Activated naive CD4-positive, alpha-beta T cell treated with anti-CD3 and anti-CD28 coated beads for 36 hours (primary cell): ENCODE results near the gene ALKBH8. TPM values are rescaled to one million over a fixed set of nuclear protein-coding genes. Genes with fewer than 3 reads are reported as not detected.
"Not testable (repeated sequence)": the region's sequence is repeated elsewhere in the genome, so short reads cannot be mapped to it uniquely, and the experiment has no call there.

Experiments used
- CTCF ChIA-PET: fragments of 350-600 bp; sonication (Branson Sonifier 250); formaldehyde crosslinking; loops from one replicate; lab custom pipeline; 2021; ENCODE audit warnings: antibody characterized with exemption; lab: Charles Lee
- DNase-seq: peaks from one replicate; pipeline ENCODE4 v3.0.0-alpha.2; 2020
- H3K27ac Mint-ChIP-seq: one replicate; pipeline ENCODE4 v1.8.0; 2021; ENCODE audit warnings: mild to moderate bottlenecking, mixed read lengths
- H3K27me3 Mint-ChIP-seq: one replicate; pipeline ENCODE4 v1.8.0; 2021; ENCODE audit warnings: low read depth, mixed read lengths
- H3K36me3 Mint-ChIP-seq: one replicate; pipeline ENCODE4 v1.8.0; 2021; ENCODE audit warnings: low read depth, mixed read lengths
- H3K4me1 Mint-ChIP-seq: one replicate; pipeline ENCODE4 v1.8.0; 2021; ENCODE audit warnings: low read depth, mixed read lengths
- H3K4me3 Mint-ChIP-seq: one replicate; pipeline ENCODE4 v1.8.0; 2021; ENCODE audit warnings: mild to moderate bottlenecking, moderate library complexity, mixed read lengths
- H3K9me3 Mint-ChIP-seq: one replicate; pipeline ENCODE4 v1.8.0; 2021; ENCODE audit warnings: mixed read lengths
- intact Hi-C: fragments of 100-400 bp; cut with micrococcal nuclease; formaldehyde crosslinking; loops from one replicate; pipeline ENCODE4 v1.15.1; 2023
- total RNA-seq, 2 experiments: library from RNA; stranded (reverse); gene quantifications; one replicate each; pipeline ENCODE4 v1.2.3, GENCODE V29; 2021

The ALKBH8 gene
- total RNA-seq, 2 experiments from 2014 or later = 10.1 to 12.2 TPM

DNA sequence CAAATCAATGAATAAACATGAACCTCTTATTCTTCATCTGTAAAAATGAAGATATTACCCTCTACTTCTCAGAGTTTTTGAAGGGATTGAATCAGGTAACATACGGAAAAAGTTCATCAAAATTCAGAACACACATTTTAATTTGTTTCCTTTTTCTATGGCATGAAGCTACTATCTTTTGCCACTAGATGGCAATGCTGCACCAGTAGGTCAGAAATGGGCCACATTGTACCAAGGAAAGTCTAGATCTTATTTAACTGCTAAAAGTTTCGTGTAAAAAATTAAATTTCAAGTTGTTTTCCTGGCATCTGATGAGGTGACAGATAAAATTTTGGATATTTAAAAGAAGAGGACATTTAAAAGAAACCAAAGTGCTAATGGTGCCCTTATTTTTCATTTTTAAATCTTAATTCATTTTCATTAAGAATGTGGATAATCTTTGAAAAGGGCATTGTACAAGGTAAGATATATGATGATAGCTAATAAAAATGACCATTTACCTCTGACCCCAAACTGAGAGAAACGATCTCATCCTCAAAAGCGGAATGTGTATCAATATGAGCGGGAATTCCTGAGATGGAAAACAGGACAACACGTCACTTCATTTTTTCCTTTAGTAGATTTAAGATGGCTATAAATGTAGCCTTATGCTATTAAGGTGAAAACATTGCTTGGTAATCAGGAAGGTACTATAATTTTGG lies 16.1 kb downstream of the ALKBH8 start:
- intact Hi-C loops = loop anchor here (1.0 to 5.0 kb wide), 5 partner anchors 14 to 222 kb away; partner anchors contain the start of genes CWF19L2 and ELMOD1
- DNase-seq = peak; percentile 55
- Mint-ChIP-seq H3K4me1 (peaks cover 6% of the 10 kb centered on the region), H3K27ac (no peak overlapping the region), H3K27me3 (no peaks in the 10 kb centered on the region), H3K9me3 (no peaks in the 10 kb centered on the region), H3K4me3 (no peak overlapping the region), H3K36me3 (peaks cover 16% of the 10 kb centered on the region)
- CTCF ChIA-PET = interaction anchor here (0.6 to 7.3 kb wide), 18 partner anchors 8 to 316 kb away, joined by 3 to 62 read pairs (median 5); partner anchors contain the start of gene CWF19L2

DNA sequence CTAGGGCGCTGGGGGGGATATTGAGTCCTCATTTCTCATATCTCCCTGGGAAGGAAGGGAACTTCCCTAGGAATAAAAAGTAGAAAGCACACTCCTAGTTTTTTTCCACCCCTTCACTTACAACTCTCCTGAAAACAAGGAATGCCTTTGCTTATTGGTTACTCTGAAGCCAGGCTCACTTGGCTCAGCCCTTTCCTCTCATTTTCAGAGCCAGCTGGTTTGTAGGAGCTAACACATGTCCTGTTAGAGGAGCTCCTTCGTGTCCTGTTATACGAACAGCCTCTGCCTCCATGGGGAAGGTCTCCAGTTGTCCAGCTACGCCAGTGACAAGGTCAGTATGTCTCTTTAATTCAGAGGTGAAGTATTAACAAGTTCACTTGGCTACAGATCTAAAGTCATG lies 17.6 kb downstream of the ALKBH8 start:
- intact Hi-C loops = loop anchor here (5.0 kb wide), 2 partner anchors 44 to 91 kb away; partner anchors contain the start of genes CWF19L2 and ELMOD1
- H3K36me3 Mint-ChIP-seq = peaks cover 8% of the 10 kb centered on the region
- no peak for DNase-seq
- H3K4me3 Mint-ChIP-seq = no peak overlapping the region
- H3K4me1 Mint-ChIP-seq = peaks cover 6% of the 10 kb centered on the region
- CTCF ChIA-PET = interaction anchor here (0.6 to 7.3 kb wide), 8 partner anchors 8 to 317 kb away, joined by 3 to 62 read pairs (median 5); no protein-coding TSS in a partner anchor
- no peak overlapping the region for H3K27ac Mint-ChIP-seq
- H3K27me3 Mint-ChIP-seq = no peaks in the 10 kb centered on the region
- no peaks in the 10 kb centered on the region for H3K9me3 Mint-ChIP-seq

DNA sequence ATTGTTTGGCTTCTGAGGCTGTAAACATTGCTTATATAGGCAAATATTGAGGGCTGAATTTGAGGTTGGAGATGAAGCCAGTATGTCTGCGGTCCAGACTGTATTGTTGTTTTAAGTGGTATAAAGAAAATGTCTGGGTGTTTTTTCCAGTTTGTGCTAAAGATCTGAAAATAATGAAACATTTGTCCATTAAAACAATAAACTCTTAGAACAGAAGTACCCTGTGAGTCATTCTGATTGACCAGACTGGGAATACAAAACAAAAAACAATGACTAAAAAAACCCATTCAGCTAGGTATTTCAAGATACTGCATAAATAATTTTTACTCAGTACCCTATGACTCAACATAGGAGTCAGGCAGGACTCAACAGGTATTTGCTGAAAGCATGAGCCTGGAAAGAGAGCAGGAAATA lies 20.4 kb downstream of the ALKBH8 start:
- Mint-ChIP-seq H3K27ac (no peak overlapping the region), H3K27me3 (no peaks in the 10 kb centered on the region), H3K36me3 (peaks cover 9% of the 10 kb centered on the region), H3K4me1 (peaks cover 8% of the 10 kb centered on the region), H3K4me3 (no peak overlapping the region), H3K9me3 (no peaks in the 10 kb centered on the region)
- DNase-seq = no peak
- CTCF ChIA-PET = interaction anchor here (7.3 kb wide), 1 partner anchor 144 kb away, joined by 62 read pairs; no protein-coding TSS in a partner anchor
- intact Hi-C loops = loop anchor here (5.0 kb wide), 2 partner anchors 47 to 88 kb away; partner anchors contain the start of genes CWF19L2 and ELMOD1

DNA sequence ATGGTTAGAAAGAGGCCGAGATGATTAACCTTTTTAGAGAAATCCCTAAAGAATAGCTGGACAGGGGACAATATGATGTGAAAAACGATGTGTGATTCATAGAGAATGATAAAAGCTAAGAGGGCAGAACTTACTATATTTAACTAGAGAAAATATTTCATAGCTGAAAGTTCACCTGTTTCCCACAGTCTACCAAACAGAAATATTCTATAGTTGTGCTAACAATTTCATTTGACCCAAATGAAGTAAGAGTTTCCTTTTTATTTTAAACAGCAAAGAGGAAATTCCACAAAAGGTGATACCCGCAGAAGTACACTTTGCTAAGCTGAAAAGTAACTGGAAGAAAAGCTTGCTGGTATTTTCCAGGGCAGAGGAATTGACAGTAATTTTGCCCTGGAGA lies 26.7 kb downstream of the ALKBH8 start:
- CTCF ChIA-PET = interaction anchor here (0.8 to 4.3 kb wide), 2 partner anchors 11 to 151 kb away, joined by 3 to 16 read pairs; no protein-coding TSS in a partner anchor
- peaks cover 35% of the 10 kb centered on the region for H3K36me3 Mint-ChIP-seq

DNA sequence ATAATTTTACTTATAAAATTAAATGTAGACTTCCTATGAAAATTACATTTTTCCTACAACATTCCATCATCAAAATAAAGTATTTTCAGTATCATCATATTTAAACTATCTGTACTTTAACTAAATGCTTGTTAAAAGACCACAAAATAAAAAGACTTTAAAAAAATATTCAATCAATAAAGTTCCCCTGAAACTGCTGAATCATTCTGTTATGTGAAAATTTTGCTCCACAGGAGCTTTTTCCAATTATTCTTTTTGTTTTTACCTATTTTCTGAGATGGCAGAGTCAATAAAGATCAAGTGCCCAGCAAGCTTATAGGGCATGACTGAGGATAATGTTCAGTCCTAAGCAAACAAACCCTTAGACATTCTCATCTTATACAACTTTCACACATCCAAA lies 27.3 kb downstream of the ALKBH8 start:
- H3K9me3 Mint-ChIP-seq = no peaks in the 10 kb centered on the region
- no peak overlapping the region for H3K27ac Mint-ChIP-seq
- peaks cover 35% of the 10 kb centered on the region for H3K36me3 Mint-ChIP-seq
- DNase-seq = no peak
- H3K4me1 Mint-ChIP-seq = peaks cover 2% of the 10 kb centered on the region
- no peaks in the 10 kb centered on the region for H3K27me3 Mint-ChIP-seq
- CTCF ChIA-PET = interaction anchor here (0.7 to 4.3 kb wide), 4 partner anchors 11 to 665 kb away, joined by 3 to 16 read pairs (median 4); no protein-coding TSS in a partner anchor
- intact Hi-C loops = no loop called here
- H3K4me3 Mint-ChIP-seq = no peak overlapping the region

More for the DNA sequence above, 26.7 kb downstream of the ALKBH8 start:
- intact Hi-C loops = no loop called here
- DNase-seq = no peak
- H3K27me3 Mint-ChIP-seq = no peaks in the 10 kb centered on the region
- H3K4me3 Mint-ChIP-seq = no peak overlapping the region
- H3K27ac Mint-ChIP-seq = no peak overlapping the region
- H3K9me3 Mint-ChIP-seq = no peaks in the 10 kb centered on the region
- H3K4me1 Mint-ChIP-seq = peaks cover 2% of the 10 kb centered on the region

DNA sequence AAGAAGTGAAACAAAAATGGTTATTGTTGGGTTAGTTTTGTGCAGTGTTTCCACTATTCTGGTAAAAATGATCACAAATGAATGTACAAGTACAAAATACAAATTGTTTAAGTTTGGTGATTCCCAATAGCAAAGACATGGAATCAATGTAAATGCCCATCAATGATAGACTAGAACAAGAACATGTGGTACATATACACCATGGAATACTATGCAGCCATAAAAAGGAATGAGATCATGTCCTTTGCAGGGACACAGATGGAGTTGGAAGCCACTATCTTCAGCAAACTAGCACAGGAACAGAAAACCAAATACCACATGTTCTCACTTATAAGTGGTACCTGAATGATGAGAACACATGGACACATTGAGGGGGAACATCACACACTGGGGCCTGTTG lies 28.4 kb downstream of the ALKBH8 start:
- H3K9me3 Mint-ChIP-seq, H3K4me1 Mint-ChIP-seq, DNase-seq, H3K4me3 Mint-ChIP-seq, intact Hi-C loops, H3K27ac Mint-ChIP-seq, H3K27me3 Mint-ChIP-seq, CTCF ChIA-PET: not testable (repeated sequence)
- H3K36me3 Mint-ChIP-seq = peaks cover 35% of the 10 kb centered on the region

DNA sequence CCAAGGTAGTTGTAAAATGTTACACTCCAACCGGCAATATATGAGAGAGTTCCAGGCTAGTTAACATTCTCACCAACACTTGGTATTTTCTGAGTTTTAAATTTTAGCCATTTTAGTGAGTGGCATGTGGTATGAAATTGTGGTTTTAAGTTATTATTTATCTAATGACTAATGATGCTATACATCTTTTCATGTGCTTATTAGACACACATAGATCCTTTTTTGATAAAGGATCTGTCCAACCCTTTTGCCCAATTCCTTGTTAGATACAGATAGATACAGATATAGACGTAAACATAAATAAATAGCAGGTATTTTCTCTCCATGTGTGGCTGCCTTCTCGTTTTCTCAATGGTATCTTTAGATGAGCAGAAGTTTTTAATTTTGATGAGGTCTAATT lies 39.3 kb downstream of the ALKBH8 start:
- CTCF ChIA-PET = no interaction called here
- H3K27ac Mint-ChIP-seq = no peak overlapping the region
- no peaks in the 10 kb centered on the region for H3K9me3 Mint-ChIP-seq
- no peak for DNase-seq
- H3K27me3 Mint-ChIP-seq = no peaks in the 10 kb centered on the region
- intact Hi-C loops = no loop called here
- peaks cover 36% of the 10 kb centered on the region for H3K36me3 Mint-ChIP-seq
- H3K4me3 Mint-ChIP-seq = no peak overlapping the region
- no peaks in the 10 kb centered on the region for H3K4me1 Mint-ChIP-seq

DNA sequence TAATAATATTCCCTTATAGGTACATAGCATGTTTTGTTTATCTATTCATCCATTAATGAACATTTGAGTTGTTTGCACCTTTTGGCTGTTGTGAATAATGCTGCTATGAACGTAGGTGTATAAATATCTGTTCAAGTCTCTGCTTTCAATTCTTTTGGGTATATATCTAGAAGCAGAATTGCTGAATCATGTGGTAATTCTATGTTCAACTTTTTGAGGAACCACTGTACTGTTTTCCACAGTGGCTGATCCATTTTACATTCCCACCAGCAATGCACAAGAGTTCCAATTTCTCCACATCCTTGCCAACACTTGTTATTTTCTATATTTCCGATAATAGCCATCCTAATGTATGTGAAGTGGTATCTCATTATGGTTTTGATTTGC lies 56.7 kb downstream of the ALKBH8 start:
- H3K27ac Mint-ChIP-seq = no peak overlapping the region
- DNase-seq = no peak
- no peaks in the 10 kb centered on the region for H3K9me3 Mint-ChIP-seq
- intact Hi-C loops = no loop called here
- H3K27me3 Mint-ChIP-seq = no peaks in the 10 kb centered on the region
- peaks cover 39% of the 10 kb centered on the region for H3K36me3 Mint-ChIP-seq
- H3K4me3 Mint-ChIP-seq = no peak overlapping the region
- CTCF ChIA-PET = interaction anchor here (0.9 kb wide), 1 partner anchor 13 kb away, joined by 3 read pairs; no protein-coding TSS in a partner anchor
- no peaks in the 10 kb centered on the region for H3K4me1 Mint-ChIP-seq

DNA sequence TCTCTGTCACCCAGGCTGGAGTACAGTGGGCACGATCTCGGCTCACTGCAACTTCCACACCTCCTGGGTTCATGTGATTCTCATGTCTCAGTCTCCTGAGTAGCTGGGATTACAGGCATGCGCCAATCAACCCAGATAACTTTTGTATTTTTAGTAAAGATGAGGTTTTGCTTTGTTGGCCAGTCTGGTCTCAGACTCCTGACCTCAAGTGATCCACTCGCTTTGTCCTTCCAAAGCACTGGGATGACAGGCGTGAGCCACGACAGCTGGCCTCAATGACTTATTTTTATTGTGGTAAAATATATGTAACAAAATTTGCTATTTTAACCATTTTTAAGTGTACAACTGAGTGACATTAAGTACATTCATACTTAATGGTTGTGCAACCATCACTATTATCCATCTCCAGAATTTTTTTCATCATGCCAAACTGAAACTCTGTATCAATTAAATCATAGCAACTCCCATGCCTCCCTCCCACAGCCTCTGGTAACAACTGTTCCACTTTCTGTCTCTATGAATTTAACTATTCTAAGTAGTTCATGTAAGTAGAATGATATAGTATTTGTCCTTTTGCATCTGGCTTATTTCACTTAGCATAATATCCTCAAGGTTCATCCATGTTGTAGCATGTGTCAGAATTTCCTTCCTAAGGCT lies 57.2 kb downstream of the ALKBH8 start:
- intact Hi-C loops = no loop called here
- Mint-ChIP-seq H3K27me3 (no peaks in the 10 kb centered on the region), H3K36me3 (peaks cover 42% of the 10 kb centered on the region), H3K4me1 (no peaks in the 10 kb centered on the region), H3K9me3 (no peaks in the 10 kb centered on the region), H3K27ac (no peak overlapping the region), H3K4me3 (no peak overlapping the region)
- CTCF ChIA-PET = no interaction called here
- no peak for DNase-seq

DNA sequence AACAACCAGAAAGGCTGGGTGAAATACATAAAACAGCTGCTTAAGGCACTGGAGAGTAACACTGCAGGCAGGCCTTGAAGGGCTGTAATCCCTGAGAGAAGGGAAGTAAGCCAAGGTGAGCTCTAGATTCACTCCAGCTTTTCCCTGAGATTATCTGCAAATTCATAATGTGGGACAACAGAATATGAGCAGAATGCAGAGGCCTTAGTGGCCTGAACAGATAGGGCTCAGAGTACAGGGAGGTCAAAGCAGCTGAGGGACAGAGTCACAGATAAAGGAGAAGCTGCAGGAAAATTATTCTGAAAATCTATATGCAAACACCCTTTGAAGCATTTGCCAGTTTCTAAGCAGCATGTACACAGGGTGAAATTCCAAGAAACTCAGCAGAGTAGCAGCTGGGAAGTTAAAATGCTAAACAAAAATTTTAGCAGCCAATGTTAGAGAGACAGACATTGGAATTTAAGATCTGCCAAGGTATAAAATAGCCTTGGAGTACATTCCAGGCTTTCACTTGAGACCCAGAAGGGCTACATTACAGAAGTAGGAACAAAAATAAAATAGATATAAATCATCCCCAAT lies 59.8 kb downstream of the ALKBH8 start:
- CTCF ChIA-PET = no interaction called here
- Mint-ChIP-seq H3K27me3 (no peaks in the 10 kb centered on the region), H3K4me3 (no peak overlapping the region), H3K4me1 (no peaks in the 10 kb centered on the region), H3K27ac (no peak overlapping the region), H3K9me3 (peaks cover 10% of the 10 kb centered on the region), H3K36me3 (peaks cover 54% of the 10 kb centered on the region)
- intact Hi-C loops = no loop called here
- DNase-seq = no peak

DNA sequence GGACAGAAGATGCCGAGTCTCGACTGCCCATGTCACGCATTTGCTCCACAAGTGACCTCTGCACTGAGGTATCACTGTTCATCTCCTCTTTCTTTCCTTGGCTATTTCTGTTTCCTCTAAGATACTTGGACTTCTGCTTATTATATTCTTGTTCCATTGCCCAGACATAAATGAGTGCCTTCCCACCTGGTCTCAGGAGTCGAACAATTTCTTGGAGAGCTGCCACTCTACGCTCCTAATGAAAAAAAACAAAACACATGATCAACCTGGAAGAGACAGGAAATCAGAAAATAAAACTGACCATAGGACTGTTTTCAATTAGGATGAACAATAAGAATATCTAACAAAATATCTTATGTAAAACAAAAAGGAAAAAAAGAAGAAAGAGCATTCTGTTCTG lies 60.6 kb downstream of the ALKBH8 start:
- DNase-seq = no peak
- H3K27me3 Mint-ChIP-seq = no peaks in the 10 kb centered on the region
- CTCF ChIA-PET = no interaction called here
- intact Hi-C loops = no loop called here
- H3K9me3 Mint-ChIP-seq = peaks cover 10% of the 10 kb centered on the region
- H3K4me3 Mint-ChIP-seq = no peak overlapping the region
- H3K4me1 Mint-ChIP-seq = no peaks in the 10 kb centered on the region
- H3K27ac Mint-ChIP-seq = no peak overlapping the region
- H3K36me3 Mint-ChIP-seq = peaks cover 48% of the 10 kb centered on the region

DNA sequence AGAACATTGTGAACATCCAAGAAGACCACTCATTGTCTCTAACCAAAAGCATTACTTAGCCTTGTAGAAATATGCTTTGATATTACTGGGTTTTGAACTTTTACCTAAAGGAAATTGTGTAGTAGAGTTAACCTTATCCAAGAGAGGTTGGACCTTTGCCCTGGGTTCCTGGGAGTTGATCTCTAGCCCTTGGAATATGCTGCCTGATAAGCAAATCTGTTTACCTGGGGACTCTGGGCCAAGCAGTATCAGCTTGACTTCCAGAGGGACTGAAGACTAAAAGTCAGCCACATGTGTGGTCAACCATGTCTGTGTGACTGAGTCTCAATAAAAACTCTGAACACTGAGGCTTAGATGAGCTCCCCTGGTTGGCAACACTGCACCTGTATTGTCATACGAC lies 63.8 kb downstream of the ALKBH8 start:
- Mint-ChIP-seq H3K27me3 (no peaks in the 10 kb centered on the region), H3K27ac (no peak overlapping the region), H3K36me3 (peaks cover 46% of the 10 kb centered on the region), H3K9me3 (peaks cover 10% of the 10 kb centered on the region), H3K4me3 (no peak overlapping the region), H3K4me1 (no peaks in the 10 kb centered on the region)
- intact Hi-C loops = no loop called here
- no peak for DNase-seq
- CTCF ChIA-PET = no interaction called here
